Ecto neural progenitor cell (in vitro differentiated cells): Measurements from ENCODE around the gene ULK2.
A peak's percentile ranks its signal among the peaks of the same experiment; 100 is the strongest.
"Not testable (repeated sequence)": the region's sequence is repeated elsewhere in the genome, so short reads cannot be mapped to it uniquely, and the experiment has no call there.

ENCODE experiments used
- DNase-seq: peaks from one replicate; pipeline ENCODE4 v3.0.0-alpha.2; 2018; ENCODE audit warnings: low spot score

Gene ULK2

DNA sequence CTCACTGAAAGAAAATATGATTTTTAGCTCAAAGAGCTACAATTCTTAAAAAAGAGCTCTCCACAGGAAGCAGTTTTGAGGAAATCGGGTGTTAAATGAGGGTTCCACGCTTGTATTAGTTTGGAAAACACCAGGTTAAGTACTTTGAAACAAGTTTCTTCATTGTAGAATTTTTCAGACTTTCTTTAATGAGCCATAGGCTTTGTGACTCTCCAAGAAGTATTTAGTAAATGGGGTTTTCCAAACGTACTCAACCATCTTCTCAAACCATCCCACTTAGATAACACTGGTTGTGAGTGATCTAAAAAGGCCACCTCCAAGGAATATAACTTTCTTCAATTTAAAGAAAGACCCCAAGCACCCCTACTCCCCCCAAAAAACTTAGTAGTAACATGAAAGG, 2.7 kb downstream of the ULK2 start:
- DNase-seq, result no peak

DNA sequence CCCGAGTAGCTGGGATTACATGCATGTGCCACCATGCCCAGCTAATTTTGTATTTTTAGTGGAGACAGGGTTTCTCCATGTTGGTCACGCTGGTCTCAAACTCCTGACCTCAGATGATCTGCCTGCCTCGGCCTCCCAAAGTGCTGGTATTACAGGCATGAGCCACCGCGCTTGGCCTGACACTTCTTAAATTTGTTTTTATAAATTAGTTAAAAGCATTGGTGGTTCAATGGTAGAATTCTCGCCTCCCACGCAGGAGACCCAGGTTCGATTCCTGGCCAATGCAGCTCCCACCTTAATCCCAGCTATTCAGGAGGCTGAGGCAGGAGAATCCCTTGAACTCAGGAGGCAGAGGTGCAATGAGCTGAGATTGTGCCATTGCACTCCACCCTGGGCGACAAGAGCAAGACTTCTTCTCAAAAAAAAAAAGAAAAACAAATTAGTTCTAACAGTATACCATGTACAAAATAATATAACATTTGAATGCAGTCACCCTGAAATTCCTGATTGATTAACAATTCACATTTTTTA, 7.0 kb downstream of the ULK2 start:
- not testable (repeated sequence) for DNase-seq

DNA sequence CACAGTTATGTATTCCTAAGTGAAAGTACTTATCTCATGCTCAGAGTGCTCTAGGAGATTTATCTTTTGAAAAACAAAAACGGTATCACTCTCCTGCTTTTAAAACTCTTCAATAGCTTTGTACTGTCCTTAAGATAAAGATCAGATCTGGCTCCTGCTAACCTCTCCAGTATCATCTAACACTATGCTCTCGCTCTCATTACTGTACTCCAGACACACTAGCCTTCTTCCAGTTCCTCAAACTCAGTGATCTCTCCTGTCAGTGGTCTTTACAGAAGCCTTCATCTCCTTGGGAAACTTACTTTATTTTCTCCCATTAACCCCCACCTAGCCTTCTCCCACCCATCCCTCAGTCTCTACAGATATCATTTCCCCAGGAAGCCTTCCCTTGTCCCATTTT, 10.1 kb downstream of the ULK2 start:
- no peak for DNase-seq

DNA sequence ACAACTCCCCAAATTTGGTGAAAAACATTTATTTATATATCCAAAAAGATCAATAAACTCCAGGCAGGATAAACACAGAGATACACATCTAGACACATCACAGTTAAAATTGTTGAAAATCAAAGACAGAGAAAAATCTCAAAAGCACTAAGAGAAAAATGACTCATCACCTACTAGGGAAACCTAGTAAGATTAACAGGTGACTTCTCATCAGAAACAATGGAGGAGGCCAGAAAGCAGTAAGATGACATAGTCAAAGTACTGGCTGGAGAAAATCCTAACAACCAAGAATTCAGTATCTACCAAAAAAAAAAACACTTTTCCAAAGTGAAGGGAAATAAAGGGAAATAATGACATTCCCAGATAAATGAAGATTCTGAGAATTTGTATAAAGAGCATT, 33.8 kb downstream of the ULK2 start:
- no peak for DNase-seq

DNA sequence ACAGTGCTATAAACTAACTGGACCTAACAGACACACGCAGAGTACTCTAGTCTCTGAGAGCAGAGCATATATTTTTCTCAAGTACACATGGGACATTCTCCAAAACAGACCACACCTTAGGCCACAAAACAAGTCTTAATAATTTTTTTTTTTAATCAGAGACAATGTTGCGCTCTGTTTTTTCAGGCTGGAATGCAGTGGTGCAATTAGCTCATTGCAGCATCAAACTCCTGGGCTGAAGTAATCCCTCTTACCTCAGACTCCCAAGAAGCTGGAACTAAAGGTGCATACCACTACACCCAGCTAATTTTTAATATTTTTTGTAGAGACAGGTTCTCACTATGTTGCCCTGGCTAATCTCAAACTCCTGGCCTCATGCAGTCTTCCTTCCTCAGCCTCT, 37.7 kb downstream of the ULK2 start:
- DNase-seq, result no peak

DNA sequence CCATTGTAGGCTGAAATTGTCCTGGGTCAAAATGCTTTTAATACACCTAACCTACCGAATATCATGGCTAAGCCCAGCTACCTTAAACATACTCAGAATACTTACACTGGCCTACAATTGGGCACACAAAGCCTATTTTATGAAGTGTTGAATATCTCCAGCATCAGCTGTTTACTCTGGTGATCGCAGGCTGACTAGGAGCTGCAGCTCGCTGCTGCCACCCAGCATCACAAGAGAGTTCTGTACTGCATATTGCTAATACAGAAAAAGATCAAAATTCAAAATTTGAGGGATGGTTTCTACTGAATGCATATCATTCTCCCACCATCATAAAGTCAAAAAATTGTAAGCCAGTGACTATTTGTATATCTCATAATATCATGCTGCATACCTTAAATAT, 55.3 kb downstream of the ULK2 start:
- DNase-seq, result no peak

DNA sequence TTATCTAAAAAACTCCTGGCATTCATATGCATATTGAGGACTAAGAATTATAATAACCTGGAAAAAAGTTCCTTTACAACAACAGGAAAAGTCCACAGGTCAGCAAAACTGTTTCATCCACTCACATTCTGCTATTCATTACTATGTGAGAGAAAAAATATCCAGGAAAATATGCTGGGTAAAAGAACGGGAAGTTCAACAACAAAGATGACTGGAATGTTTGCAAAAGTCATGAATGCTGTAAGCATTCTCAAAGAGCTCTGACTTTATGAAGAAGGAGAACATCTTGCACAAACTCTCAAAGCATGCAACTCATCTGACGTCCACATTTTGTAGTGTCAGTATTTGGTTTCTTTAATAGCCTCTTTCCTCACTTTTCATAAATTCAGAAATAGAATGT, 62.7 kb downstream of the ULK2 start:
- no peak for DNase-seq

DNA sequence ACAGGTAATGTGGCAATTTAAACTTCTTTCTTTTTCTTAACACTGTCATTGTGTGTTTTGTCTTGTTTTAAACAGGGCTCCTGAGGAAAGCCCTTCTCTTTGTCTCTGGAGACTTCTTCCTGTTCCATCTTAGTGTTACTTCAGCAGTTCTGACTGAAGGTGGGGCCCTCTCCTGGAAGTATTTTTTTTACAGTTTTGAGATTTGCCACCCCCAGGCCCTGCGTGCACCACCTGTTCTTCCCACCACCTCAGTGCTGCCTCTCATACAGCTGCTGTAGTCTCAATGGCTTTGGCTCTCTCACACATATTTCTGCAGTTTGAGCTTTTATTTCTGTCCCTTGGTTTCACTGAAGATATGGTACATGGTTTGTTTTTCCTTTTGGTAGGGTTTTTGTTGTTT, 67.2 kb downstream of the ULK2 start:
- DNase-seq, result no peak

DNA sequence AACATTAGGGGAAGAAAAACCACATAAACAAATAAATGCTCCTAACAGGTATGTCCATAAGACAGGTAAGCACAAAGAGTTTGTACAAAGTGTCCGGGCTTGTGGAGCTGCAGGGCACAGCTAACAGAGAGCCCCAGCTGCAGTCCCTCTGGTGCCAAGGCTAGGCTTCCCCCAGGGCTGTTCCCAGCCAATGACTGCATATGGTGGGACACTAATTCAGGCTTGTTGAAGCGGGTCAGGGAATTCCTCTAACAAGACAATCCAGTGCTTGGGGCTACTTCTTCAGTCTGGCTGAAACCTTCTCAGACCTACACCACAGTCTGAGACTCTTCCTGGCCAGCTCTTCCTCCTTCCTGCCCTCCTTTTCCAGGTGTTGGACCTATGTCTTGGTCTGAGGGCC, 67.9 kb downstream of the ULK2 start:
- DNase-seq, result no peak

DNA sequence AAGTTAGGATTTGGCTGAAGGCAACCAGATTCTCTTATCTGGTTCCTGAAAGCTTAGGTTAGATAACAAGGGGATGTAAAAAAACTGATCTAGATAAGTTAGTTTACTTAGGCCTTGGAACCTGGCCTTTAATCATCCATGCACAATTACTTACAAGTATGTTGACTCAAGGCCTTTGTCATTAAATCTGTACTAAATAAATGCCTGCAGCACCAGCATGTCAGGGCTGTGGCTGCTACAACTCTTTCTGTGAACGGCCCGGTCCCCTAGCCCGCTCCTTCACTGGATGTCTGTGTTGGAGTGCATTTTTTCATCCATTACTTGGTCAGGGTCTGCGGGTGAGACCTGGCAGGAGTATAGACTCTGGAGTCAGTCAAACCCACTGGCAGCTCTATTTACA, 71.3 kb downstream of the ULK2 start:
- DNase-seq, result no peak

DNA sequence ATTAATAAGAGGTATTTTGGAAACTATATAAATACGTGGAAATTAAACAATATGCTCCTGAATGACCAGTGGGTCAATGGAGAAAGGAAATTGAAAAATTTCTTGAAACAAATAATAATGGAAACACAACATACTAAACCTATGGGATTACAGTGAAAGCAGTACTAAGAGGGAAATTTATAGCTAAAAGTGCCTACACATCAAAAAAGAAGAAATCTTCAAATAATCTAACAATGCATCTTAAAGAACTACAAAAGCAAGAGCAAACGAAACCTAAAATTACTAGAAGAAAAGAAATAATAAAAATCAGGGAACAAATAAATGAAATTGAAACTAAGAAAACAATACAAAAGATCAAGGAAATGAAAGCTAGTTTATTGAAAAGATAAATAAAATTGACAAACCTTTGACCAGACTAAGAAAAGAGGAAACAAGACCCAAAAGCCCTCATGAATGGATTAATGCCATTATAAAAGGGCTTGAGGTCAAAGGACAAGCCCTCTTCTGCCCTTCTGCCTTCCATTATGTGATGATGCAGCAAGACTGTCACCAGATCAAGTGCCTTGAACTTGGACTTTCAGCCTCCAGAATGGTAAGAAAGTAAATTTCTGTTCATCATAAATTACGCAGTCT, 75.7 kb downstream of the ULK2 start:
- no peak for DNase-seq

DNA sequence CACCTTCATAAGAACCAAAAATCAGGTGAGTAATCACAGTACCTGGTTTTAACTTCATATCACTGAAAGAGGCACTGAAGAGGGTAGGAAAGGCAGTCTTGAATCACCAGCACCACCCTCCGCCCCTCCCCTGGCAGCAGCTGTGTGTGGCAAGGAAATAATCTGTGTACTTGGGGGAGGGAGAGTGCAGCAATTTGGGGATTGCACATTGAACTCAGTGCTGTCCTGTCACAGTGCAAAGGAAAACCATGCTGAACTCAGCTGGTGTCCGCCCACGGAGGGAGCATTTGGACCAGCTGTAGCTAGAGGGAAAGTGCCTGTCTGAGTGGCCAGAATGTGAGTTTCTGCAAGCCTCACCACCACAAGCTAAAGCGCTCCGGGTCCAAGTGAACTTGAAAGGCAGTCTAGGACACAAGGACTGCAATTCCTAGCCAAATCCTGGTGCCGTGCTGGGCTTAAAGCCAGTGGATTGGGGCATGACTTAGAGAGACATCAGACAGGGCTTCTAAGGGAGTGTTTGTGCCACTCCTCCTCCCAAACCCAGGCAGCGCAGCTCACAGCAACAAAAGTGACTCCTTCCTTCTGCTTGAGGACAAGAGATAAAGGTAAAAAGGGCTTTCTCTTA, 79.9 kb downstream of the ULK2 start:
- no peak for DNase-seq

DNA sequence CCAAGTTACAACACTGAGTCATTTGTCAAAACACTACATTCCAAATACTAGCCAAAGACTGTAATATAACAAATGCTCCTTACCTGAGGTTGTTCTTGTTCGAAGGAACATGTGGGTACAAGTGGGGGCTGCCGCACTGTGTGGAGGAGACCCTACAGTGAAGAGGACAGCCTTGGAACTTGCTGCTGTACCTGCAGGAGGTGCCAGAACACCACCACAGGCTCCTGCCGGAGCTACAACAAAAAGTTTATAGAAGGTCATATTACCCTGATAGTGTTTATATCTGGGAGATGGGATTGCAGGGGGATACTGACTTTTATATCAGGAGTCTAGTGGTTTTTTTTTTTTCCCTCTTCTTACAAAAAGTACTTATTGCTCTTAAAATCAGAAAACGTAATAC, 81.9 kb downstream of the ULK2 start:
- no peak for DNase-seq

DNA sequence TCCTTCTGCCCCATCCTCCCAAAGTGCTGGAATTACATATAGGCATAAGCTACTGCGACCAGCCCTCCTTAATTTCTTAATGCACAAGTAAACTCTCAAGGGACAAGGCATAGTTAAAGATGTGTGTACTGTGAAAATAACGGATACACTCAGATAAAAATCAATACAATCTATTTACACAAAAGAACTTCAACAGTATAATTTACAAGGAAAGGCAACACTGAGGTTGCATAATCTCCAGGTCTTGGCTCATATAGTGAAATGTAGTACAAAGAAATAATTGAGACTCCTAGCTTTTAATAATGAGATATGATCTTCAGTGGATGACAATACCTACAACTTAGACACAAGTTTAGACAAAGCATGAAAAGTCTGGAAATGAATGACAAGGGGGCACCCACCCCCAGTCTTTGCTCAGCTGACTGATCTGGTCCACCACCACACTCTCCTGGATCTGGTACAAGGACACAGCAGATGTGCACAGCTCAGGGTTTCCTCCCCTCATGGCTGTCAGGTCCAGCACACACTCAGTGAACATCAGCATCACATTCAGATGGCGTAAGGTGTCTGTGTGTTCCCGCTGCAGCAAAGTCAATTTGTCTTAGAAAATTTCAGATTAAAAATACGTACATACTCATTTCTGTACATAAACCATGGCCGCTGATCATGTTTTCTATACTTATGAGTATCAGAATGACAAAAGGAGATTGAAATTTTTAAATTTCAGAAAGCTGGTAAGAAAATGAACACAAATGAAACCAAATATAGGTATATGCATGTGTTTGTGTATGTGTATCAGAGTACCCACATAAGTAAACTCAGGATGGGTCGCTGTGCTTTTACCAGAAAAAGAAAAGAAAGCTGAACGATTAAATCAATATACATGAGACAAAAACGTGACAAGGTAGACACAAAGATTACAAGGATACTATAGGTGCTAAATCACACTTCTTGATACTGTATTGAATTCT, 86.0 kb downstream of the ULK2 start:
- DNase-seq, result no peak

DNA sequence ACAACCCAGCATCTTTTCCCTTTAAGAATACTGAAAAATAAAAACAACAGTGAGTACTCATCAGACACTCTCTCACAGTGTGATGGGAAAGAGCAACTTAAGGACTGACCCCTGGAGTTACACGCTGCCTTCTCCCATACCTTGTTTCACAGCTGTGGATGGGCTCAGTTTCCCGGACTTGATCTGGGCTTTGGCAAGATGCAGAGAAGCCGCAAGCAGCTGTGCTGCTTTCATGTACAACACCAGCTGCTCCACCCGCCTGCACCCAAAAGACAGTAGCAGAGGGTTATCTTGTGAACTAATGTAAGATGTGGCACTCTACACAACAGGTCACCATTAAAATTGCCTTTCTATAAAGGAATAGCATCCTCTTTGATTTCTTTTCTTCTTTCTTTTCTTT, 86.9 kb downstream of the ULK2 start:
- DNase-seq, result no peak

DNA sequence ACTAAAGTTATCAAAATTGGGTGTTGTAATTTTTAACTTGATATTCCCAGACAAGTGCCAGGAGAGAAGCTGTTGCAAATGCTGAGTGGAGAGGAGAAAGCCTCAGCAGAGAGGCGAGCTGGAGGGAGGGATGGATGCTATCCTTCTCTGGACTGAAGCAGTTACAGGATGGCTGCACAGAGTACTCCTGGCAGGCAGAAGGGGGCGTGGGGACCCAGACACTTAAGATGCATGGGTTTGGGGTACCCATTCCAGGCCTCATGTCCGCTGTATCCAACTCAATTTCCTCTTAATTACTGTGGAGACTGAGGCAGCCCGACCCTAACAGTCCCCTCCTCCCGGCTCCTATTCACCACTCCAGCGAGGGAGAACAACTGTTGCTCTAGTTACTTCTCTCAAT, 94.2 kb downstream of the ULK2 start:
- DNase-seq, result no peak

DNA sequence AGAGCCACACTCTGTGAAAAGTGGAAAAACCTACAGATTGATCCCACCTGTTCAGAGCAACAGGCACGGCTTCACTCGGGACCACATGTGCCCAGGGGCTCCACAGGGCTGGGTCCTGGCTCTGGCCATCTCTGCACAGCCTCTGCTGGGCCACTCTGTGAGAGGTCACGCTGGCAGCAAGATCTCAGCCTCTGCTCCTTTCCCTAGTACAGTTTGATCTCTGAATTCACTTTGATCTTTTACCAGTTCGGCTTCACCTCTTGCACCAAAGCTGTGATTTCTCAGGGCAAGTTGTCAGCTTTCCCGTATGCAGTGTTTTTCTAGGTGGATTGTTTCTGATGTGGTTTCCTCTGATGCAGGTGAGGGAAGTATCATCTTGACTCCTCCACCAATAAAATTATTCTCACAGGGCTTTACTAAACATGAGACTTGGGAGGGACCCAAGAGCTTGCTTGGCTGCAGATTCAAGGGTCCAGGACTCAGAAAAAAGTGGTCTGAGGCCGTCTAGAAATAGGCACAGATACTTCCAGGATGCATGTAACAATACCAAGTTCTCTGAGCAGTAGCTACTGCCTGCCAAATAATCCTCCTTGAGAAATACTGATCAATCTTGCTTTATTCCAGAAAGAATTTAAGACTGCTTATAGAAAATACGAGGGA, 95.6 kb downstream of the ULK2 start:
- DNase-seq, result peak; percentile 39

DNA sequence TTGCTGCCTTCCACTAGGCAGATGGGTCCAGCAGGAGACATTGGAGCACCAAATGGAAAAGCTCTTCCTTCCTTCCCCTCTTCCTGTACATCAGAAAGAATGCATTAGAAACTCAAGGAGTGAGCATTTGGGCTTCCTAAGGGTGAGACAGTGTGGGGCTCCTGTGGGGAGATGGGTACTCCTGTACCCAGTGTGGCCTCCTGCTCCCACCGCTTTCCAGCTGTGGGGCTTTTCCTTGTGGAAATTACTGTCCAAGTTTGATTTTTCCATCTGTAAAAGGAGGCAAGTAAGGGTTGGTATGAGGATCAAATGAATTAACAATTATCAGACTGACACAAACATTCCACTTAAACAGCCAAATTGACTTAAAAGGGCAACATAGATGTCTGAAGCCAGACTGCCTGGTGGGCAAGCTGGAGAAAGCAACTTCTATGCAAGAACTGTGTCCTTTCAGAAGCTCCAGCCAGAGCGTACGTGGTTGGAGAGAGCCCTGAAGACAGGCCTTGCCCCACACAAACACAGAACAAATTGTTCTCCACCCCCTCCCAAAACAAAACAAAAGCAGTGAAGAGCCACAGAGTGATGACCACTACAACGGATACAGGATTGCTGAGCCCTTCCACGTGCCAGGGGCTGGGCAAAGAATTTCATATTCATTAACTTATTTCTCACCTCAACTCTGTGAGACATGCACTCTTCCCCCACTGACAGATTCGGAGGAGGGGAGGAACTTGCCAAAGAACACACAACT, 96.6 kb downstream of the ULK2 start:
- no peak for DNase-seq

DNA sequence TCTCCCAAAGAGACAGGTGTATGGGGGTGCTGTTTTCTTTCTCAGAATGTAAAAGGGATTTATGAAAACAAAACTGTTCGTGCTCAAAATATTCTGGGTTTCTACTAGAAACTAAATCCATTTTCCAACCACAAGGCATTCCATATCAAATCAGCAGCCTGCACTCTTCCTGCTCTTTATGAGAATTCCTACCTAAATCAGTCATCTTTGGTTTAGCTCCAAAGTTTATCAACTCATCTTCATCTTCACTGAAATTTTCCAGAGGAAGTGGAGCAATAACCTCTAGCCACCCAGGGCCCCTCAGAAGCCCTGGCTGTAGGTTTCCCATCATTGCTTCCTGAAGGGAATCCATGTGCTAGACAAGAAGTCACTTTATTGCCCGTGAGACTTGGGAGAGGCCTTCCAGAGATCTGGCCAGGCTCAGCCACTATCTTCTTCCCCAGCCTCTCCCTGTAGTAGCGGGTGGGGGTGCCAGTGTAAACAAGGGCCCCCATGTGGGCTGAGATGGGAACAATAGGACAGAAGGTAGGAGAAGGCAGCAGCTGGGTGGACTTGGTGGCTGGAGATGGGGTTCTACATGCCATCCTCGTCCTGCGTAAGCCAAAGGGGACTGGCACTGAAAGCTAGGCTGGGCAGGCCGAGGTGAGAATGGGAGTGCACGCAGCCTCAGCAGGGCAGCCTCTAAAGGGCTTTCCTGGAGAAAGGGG, 97.6 kb downstream of the ULK2 start:
- DNase-seq, result no peak

DNA sequence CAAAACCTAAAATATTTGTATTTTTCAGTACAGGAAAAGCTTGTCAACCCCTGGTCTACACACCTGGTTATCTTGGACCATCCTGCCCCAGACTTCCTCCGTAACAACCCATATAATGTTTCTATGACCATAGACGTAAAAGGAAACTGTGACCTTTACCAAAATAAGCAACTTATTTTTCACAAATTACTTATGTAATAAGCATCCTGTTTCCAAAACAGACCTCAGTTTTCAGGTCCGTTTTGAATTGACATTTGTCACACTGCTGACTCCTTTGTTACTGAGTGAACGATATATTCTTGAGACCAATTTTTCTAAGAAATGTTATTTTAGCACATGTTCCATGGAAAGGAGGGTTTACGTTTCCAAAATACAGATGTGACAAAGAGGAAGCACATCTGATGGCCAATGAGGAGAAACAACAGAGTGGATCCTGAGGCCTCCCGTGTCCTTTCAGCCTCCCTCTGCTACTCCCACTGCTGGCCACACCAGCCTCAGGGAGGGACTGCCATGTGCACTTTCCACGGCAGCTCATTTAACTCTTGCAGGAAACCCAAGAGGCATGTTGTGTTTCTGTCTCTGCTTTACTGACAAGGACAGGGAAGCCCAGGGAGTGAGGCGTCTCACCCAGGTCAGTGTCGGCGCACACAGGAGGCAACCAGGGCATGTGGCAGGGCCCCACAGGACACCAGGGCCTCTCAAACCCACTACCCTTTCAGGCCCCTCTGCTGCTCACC, 99.5 kb downstream of the ULK2 start:
- peak; percentile 41 for DNase-seq
